HepG2 (cell line): ENCODE results near the gene CCDC97. TPM values are rescaled to one million over a fixed set of nuclear protein-coding genes. Genes with fewer than 3 reads are reported as not detected.

Experiments used
- DMAP1 ChIP-seq: IDR thresholded peaks from 2 replicates; pipeline ENCODE4 v1.6.1; 2016
- EHMT2 ChIP-seq: fragments of 200-600 bp; sonication (generic); IDR thresholded peaks from 2 replicates; pipeline ENCODE4 v1.7.0; 2017; ENCODE audit warnings: antibody characterized with exemption, low read depth, low read length, borderline replicate concordance
- KDM4B ChIP-seq: sonication (generic); formaldehyde crosslinking; IDR thresholded peaks from 2 replicates; pipeline ENCODE4 v1.4.0; 2020; ENCODE audit warnings: missing genetic modification reagents
- MAZ ChIP-seq, 2 experiments: sonication (generic) in 1 of 2; formaldehyde crosslinking in 1 of 2; IDR thresholded peaks; 2 replicates each; pipeline versions ENCODE4 v1.5.0 to v1.6.1; 2012 to 2020; ENCODE audit warnings: low read depth in 2 of 2, mild to moderate bottlenecking in 2 of 2, borderline replicate concordance in 1 of 2, improper control_type of control experiment in 1 of 2, low read length in 1 of 2, missing genetic modification reagents in 1 of 2, moderate library complexity in 1 of 2
- NFYC ChIP-seq: IDR thresholded peaks from 2 replicates; pipeline ENCODE4 v1.6.1; 2016; ENCODE audit warnings: missing genetic modification reagents, missing compliant biosample characterization
- PRMT3 ChIP-seq: sonication (generic); formaldehyde crosslinking; IDR thresholded peaks from 2 replicates; pipeline ENCODE4 v1.8.1; 2022; ENCODE audit warnings: low read depth, mild to moderate bottlenecking, moderate library complexity, missing genetic modification reagents, borderline replicate concordance
- SP5 ChIP-seq: IDR thresholded peaks from 2 replicates; pipeline ENCODE4 v1.6.1; 2016; ENCODE audit warnings: low read depth, borderline replicate concordance
- TP53 ChIP-seq: sonication (generic); formaldehyde crosslinking; conservative IDR thresholded peaks from 2 replicates; pipeline ENCODE4 v1.4.0; 2020; ENCODE audit warnings: missing genetic modification reagents
- ZNF543 ChIP-seq: sonication (generic); formaldehyde crosslinking; IDR thresholded peaks from 2 replicates; pipeline ENCODE4 v1.4.0; 2020; ENCODE audit warnings: mild to moderate bottlenecking, missing genetic modification reagents
- ZNF652 ChIP-seq: IDR thresholded peaks from 2 replicates; pipeline ENCODE4 v1.6.1; 2016; ENCODE audit warnings: low read depth, borderline replicate concordance
- ZSCAN20 ChIP-seq: sonication (generic); formaldehyde crosslinking; IDR thresholded peaks from 2 replicates; pipeline ENCODE4 v1.4.0; 2020; ENCODE audit warnings: missing genetic modification reagents, mild to moderate bottlenecking, borderline replicate concordance
- polyA plus RNA-seq, 8 experiments: library from polyadenylated mRNA; depleted of rRNA in 3 of 8; stranded (reverse) in 7 of 8; unstranded in 1 of 8; fragments of >200 nt; fragmentation: Illumina TruSeq in 4 of 8; extraction: Trizol in 4 of 8; gene quantifications; 2 replicates each; pipeline versions ENCODE4 v1.2.1 to v1.2.3, GENCODE V29; 2011 to 2016; ENCODE audit warnings: low read depth in 4 of 8, missing spikeins in 1 of 8, mixed read lengths in 1 of 8; ENCODE audit not compliant: insufficient read depth in 1 of 8
- total RNA-seq, 5 experiments: library from RNA; depleted of rRNA; stranded (reverse); fragments of >200 nt; fragmentation: Illumina TruSeq; extraction: Trizol; gene quantifications; 2 replicates each; pipeline ENCODE4 v1.2.3, GENCODE V29; 2016; ENCODE audit warnings: low read depth in 1 of 5
- TF ChIP-seq, protein P1 (sequence below): sonication (generic); formaldehyde crosslinking; IDR thresholded peaks from one replicate; pipeline ENCODE4 v1.5.1; 2020; ENCODE audit warnings: mild to moderate bottlenecking, missing genetic modification reagents; ENCODE audit errors: not compliant biosample characterization
- TF ChIP-seq, protein P2 (sequence below): sonication (generic); formaldehyde crosslinking; IDR thresholded peaks from 2 replicates; pipeline ENCODE4 v1.5.1; 2020; ENCODE audit warnings: mild to moderate bottlenecking, missing genetic modification reagents, moderate library complexity
- TF ChIP-seq, protein P3 (sequence below): sonication (generic); formaldehyde crosslinking; IDR thresholded peaks from 2 replicates; pipeline ENCODE4 v1.4.0; 2020; ENCODE audit warnings: missing genetic modification reagents

Gene CCDC97
- total and polyA plus RNA-seq, 2 of the 13 experiments (the other 11 are each of a cell fraction or from before 2014, with no cell fraction given): 6.2 to 7.3 TPM

DNA sequence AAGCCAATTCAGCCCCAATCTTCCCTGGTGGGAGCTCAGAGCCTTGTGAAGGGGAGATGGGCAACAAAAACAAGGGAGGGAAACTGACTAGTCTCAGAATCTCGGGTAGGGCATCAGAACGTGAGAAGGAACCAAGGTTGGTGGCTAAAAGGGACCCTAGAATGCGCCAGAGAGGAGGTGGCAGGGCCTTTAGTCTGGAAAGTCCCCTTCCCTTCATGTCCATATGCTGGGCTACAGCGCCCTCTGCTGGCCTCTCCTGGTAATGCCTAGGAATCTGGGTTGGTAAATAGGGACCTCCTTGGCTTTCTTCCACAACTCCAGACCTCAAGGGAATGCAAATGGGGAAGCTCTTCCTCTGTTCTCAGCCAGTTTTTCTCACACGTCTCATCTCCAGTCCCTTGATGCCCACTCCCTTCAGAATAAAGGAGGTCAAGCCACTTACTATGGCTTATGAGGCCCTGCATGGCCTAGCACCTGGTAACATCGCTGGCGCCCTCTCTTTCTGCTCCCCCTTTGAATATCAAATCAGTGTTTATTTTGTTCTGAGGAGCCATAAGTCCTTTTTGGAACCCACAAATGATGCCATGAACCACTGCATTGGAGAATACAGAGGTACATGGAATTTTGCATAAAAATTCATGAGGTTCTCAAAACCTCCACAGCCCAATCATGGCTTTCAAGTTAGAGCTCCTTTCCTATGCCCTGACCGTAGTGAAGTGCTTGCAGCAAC lies 1.4 kb upstream of the CCDC97 start (continued):
- TF ChIP-seq, protein P1, sequence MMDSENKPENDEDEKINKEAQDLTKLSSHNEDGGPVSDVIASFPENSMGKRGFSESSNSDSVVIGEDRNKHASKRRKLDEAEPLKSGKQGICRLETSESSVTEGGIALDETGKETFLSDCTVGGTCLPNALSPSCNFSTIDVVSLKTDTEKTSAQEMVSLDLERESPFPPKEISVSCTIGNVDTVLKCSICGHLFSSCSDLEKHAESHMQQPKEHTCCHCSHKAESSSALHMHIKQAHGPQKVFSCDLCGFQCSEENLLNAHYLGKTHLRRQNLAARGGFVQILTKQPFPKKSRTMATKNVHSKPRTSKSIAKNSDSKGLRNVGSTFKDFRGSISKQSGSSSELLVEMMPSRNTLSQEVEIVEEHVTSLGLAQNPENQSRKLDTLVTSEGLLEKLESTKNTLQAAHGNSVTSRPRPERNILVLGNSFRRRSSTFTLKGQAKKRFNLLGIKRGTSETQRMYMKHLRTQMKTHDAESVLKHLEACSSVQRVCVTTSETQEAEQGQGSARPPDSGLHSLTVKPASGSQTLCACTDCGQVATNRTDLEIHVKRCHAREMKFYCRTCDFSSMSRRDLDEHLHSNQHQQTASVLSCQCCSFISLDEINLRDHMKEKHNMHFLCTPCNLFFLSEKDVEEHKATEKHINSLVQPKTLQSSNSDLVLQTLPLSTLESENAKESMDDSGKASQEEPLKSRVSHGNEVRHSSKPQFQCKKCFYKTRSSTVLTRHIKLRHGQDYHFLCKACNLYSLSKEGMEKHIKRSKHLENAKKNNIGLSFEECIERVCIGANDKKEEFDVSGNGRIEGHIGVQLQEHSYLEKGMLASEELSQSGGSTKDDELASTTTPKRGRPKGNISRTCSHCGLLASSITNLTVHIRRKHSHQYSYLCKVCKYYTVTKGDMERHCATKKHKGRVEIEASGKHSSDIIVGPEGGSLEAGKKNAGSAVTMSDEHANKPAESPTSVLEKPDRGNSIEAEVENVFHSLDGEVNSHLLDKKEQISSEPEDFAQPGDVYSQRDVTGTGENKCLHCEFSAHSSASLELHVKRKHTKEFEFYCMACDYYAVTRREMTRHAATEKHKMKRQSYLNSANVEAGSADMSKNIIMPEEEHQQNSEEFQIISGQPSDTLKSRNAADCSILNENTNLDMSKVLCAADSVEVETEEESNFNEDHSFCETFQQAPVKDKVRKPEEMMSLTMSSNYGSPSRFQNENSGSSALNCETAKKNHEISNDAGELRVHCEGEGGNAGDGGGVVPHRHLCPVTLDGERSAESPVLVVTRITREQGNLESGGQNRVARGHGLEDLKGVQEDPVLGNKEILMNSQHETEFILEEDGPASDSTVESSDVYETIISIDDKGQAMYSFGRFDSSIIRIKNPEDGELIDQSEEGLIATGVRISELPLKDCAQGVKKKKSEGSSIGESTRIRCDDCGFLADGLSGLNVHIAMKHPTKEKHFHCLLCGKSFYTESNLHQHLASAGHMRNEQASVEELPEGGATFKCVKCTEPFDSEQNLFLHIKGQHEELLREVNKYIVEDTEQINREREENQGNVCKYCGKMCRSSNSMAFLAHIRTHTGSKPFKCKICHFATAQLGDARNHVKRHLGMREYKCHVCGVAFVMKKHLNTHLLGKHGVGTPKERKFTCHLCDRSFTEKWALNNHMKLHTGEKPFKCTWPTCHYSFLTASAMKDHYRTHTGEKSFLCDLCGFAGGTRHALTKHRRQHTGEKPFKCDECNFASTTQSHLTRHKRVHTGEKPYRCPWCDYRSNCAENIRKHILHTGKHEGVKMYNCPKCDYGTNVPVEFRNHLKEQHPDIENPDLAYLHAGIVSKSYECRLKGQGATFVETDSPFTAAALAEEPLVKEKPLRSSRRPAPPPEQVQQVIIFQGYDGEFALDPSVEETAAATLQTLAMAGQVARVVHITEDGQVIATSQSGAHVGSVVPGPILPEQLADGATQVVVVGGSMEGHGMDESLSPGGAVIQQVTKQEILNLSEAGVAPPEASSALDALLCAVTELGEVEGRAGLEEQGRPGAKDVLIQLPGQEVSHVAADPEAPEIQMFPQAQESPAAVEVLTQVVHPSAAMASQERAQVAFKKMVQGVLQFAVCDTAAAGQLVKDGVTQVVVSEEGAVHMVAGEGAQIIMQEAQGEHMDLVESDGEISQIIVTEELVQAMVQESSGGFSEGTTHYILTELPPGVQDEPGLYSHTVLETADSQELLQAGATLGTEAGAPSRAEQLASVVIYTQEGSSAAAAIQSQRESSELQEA: no peak
- TF ChIP-seq TP53 (CRISPR knock-in tag) (no peak), ZNF543 (CRISPR knock-in tag) (no peak; the same call in 1 of the 2 replicates), NFYC (no peak), KDM4B (CRISPR knock-in tag) (no peak), ZSCAN20 (no peak), SP5 (CRISPR knock-in tag) (no peak), ZNF652 (CRISPR knock-in tag) (0 out of 2 replicates have a peak, but pooled peaks have one; percentile 7), EHMT2 (no peak), DMAP1 (CRISPR knock-in tag) (no peak), MAZ (IDR thresholded peaks at IDR 0.05; ENCODE audit: borderline replicate concordance, low read depth, low read length) (no peak), MAZ (CRISPR knock-in tag; IDR thresholded peaks at IDR 0.05; ENCODE audit: low read depth) (no peak), PRMT3 (CRISPR knock-in tag) (0 out of 2 replicates have a peak, but pooled peaks have one; percentile 25)
- TF ChIP-seq, protein P2, sequence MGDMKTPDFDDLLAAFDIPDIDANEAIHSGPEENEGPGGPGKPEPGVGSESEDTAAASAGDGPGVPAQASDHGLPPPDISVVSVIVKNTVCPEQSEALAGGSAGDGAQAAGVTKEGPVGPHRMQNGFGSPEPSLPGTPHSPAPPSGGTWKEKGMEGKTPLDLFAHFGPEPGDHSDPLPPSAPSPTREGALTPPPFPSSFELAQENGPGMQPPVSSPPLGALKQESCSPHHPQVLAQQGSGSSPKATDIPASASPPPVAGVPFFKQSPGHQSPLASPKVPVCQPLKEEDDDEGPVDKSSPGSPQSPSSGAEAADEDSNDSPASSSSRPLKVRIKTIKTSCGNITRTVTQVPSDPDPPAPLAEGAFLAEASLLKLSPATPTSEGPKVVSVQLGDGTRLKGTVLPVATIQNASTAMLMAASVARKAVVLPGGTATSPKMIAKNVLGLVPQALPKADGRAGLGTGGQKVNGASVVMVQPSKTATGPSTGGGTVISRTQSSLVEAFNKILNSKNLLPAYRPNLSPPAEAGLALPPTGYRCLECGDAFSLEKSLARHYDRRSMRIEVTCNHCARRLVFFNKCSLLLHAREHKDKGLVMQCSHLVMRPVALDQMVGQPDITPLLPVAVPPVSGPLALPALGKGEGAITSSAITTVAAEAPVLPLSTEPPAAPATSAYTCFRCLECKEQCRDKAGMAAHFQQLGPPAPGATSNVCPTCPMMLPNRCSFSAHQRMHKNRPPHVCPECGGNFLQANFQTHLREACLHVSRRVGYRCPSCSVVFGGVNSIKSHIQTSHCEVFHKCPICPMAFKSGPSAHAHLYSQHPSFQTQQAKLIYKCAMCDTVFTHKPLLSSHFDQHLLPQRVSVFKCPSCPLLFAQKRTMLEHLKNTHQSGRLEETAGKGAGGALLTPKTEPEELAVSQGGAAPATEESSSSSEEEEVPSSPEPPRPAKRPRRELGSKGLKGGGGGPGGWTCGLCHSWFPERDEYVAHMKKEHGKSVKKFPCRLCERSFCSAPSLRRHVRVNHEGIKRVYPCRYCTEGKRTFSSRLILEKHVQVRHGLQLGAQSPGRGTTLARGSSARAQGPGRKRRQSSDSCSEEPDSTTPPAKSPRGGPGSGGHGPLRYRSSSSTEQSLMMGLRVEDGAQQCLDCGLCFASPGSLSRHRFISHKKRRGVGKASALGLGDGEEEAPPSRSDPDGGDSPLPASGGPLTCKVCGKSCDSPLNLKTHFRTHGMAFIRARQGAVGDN (CRISPR knock-in tag): no peak
- TF ChIP-seq, protein P3, sequence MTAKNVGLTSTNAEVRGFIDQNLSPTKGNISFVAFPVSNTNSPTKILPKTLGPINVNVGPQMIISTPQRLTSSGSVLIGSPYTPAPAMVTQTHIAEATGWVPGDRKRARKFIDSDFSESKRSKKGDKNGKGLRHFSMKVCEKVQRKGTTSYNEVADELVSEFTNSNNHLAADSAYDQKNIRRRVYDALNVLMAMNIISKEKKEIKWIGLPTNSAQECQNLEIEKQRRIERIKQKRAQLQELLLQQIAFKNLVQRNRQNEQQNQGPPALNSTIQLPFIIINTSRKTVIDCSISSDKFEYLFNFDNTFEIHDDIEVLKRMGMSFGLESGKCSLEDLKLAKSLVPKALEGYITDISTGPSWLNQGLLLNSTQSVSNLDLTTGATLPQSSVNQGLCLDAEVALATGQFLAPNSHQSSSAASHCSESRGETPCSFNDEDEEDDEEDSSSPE (CRISPR knock-in tag): no peak
